ENCODE results near the gene PRCC. TPM values are rescaled to one million over a fixed set of nuclear protein-coding genes. Genes with fewer than 3 reads are reported as not detected.

PRCC gene
- total and polyA plus RNA-seq, 2 of the 4 experiments (the other 2 are of a cell fraction) = 10.6 to 59.6 TPM

- POLR2A ChIA-PET (ENCODE audit: unreplicated experiment) = no interaction called here
- H3K56ac ChIP-seq (ENCODE audit: extremely low read depth, insufficient read depth, low read length) = no peak overlapping the region
- TF ChIP-seq RCOR1 (IDR thresholded peaks at IDR 0.05; ENCODE audit: insufficient replicate concordance, low read length) (no peak), FOS (IDR thresholded peaks at IDR 0.05; ENCODE audit: low read depth, low read length) (no peak), CEBPB (IDR thresholded peaks at IDR 0.05; ENCODE audit: low read depth, low read length) (no peak), SMC3 (IDR thresholded peaks at IDR 0.05; ENCODE audit: low read depth, low read length) (no peak), POLR2A (IDR thresholded peaks at IDR 0.05; ENCODE audit: low read depth, low read length) (no peak)
- H3K79me1 ChIP-seq (ENCODE audit: low read depth in 1 of 2, low read length in 2 of 2) = no peaks in the 10 kb centered on the region
- intact Hi-C loops (cut with micrococcal nuclease) (loop anchor here (1.0 kb wide), 1 partner anchor 51 kb away; no protein-coding TSS in a partner anchor), dilution Hi-C loops (cut with HindIII; ENCODE audit: low sequenced_read_pairs, unreplicated experiment) (no loop called here), in situ Hi-C loops (cut with MboI; ENCODE audit: low sequenced_read_pairs) (no loop called here)
- H3K27ac ChIP-seq (ENCODE audit: insufficient read depth, low read length) = no peak overlapping the region
- H3K36me3 ChIP-seq (ENCODE audit: control insufficient read depth, insufficient read depth, low read length) = no peaks in the 10 kb centered on the region
- no peaks in the 10 kb centered on the region for H3K9me1 ChIP-seq (ENCODE audit: insufficient read depth, low read length)
- BruUV-seq (replicated peaks) = no TSS peak
- no peak overlapping the region for H2BK5ac ChIP-seq (ENCODE audit: low read depth, low read length, poor library complexity, severe bottlenecking)
- ATAC-seq (ENCODE audit: low read depth) (no peak), DNase-seq (no peak)
- CTCF ChIA-PET = interaction anchor here (0.7 to 3.7 kb wide), 8 partner anchors 9 to 150 kb away, joined by 3 to 26 read pairs (median 5); partner anchors contain the start of genes INSRR and NTRK1
- H3K23ac ChIP-seq (ENCODE audit: low read depth, low read length) = no peak overlapping the region
- H4K20me1 ChIP-seq (ENCODE audit: insufficient read depth, low read length) = no peaks in the 10 kb centered on the region; the same call in none of the 2 replicates
- peaks cover 83% of the 10 kb centered on the region for H3K27me3 ChIP-seq (ENCODE audit: control insufficient read depth, insufficient read depth, low read length)
- 0% methylated on average over 1 of the region's 9 CpGs; no CpG with 5 or more reads in 1 of the 2 experiments for WGBS, 2 experiments (ENCODE audit: extremely low coverage in 2 of 2, insufficient read length in 1 of 2)
- no peak overlapping the region for H3K9ac ChIP-seq (ENCODE audit: low read depth, low read length)
- H2BK15ac ChIP-seq (ENCODE audit: low read depth, low read length) = no peak overlapping the region
- H2BK120ac ChIP-seq (ENCODE audit: low read depth, low read length) = no peak overlapping the region
- H2AK5ac ChIP-seq (ENCODE audit: low read depth, low read length) = no peak overlapping the region
- H4K8ac ChIP-seq (ENCODE audit: low read depth in 2 of 2, low read length in 2 of 2) = no peak overlapping the region
- no peak overlapping the region for H2AK9ac ChIP-seq (replicated peaks; ENCODE audit: low read depth, low read length, poor library complexity)
- H3K9me3 ChIP-seq (ENCODE audit: control insufficient read depth, insufficient read depth, low read length) = no peaks in the 10 kb centered on the region; the same call in 1 of the 2 replicates
- H3K4me1 ChIP-seq (ENCODE audit: control insufficient read depth, insufficient read depth, low read length) = no peaks in the 10 kb centered on the region
- no peak overlapping the region for H4K91ac ChIP-seq (ENCODE audit: insufficient read depth, low read depth, low read length)
- no peak overlapping the region for H3K4me2 ChIP-seq (ENCODE audit: low read depth, low read length)
- H3K4me3 ChIP-seq (ENCODE audit: insufficient read depth, low read depth, low read length) = no peak overlapping the region
- H3K14ac ChIP-seq (replicated peaks; ENCODE audit: low read depth, low read length) = no peak overlapping the region
- H2BK20ac ChIP-seq (ENCODE audit: low read depth, low read length) = no peak overlapping the region
- no peak overlapping the region for H4K5ac ChIP-seq (ENCODE audit: low read depth, low read length)
- no peak overlapping the region for H2AFZ ChIP-seq (replicated peaks; ENCODE audit: low read length, poor library complexity)
- no peak overlapping the region for H3K4ac ChIP-seq (ENCODE audit: low read depth, low read length)
- no peak overlapping the region for H3K18ac ChIP-seq (ENCODE audit: low read depth, low read length)
These were observed 72.2 kb downstream of the PRCC start for GRCh38 chr1:156839426-156840109.

Measured in IMR-90 (cell line).